Psoas muscle (tissue), 8 donors: Measurements from ENCODE around the gene KIN. TPM values are rescaled to one million over a fixed set of nuclear protein-coding genes. Genes with fewer than 3 reads are reported as not detected.
"Not testable (repeated sequence)": the region's sequence is repeated elsewhere in the genome, so short reads cannot be mapped to it uniquely, and the experiment has no call there.

Experiments used
- ATAC-seq, 4 donors: fragments of 200-7000 bp; cut with Tn5 transposase; one replicate each; pipeline ENCODE4 v1.9.1; 2020; ENCODE audit warnings: moderate library complexity in 3 of 4, mild to moderate bottlenecking in 2 of 4
- DNase-seq, 2 donors: peaks; one replicate each; pipeline ENCODE4 v3.0.0-alpha.2; 2020
- H3K27ac ChIP-seq: fragments of 200-600 bp; one replicate; pipeline ENCODE4 v1.8.0; 2022
- H3K27me3 ChIP-seq, 3 donors: fragments of 200-600 bp in 1 of 3; one replicate each; pipeline versions ENCODE4 v1.6.1 to v1.8.0; 2013 to 2022; ENCODE audit warnings: low read length in 2 of 3, mild to moderate bottlenecking in 2 of 3, moderate library complexity in 1 of 3; ENCODE audit not compliant: insufficient read depth in 3 of 3
- H3K36me3 ChIP-seq, 2 donors: fragments of 200-600 bp in 1 of 2; one replicate each; pipeline versions ENCODE4 v1.6.1 to v1.8.0; 2013 to 2022; ENCODE audit warnings: low read depth in 1 of 2, mild to moderate bottlenecking in 1 of 2, moderate library complexity in 1 of 2; ENCODE audit not compliant: insufficient read depth in 1 of 2
- H3K4me1 ChIP-seq: fragments of 200-600 bp; one replicate; pipeline ENCODE4 v1.8.0; 2022
- H3K4me3 ChIP-seq: fragments of 200-600 bp; one replicate; pipeline ENCODE4 v1.8.0; 2022; ENCODE audit warnings: mild to moderate bottlenecking
- H3K9me3 ChIP-seq: fragments of 200-600 bp; one replicate; pipeline ENCODE4 v1.8.0; 2022
- WGBS, 3 donors: extraction: QIAGEN DNeasy Blood & Tissue Kit; methylation state at CpG; one replicate each; pipeline versions ENCODE4 v1.1.6 to v1.1.7; 2013; 5-methylcytosine and 5-hydroxymethylcytosine counted together
- intact Hi-C, 2 donors: fragments of 100-400 bp; cut with DNase I; formaldehyde crosslinking; loops; one replicate each; pipeline versions ENCODE4 v1.11.0 to v1.14.2; 2022
- polyA plus RNA-seq, 3 donors: library from polyadenylated mRNA; stranded (reverse); fragments of 200-250 nt; gene quantifications; one replicate each; pipeline ENCODE4 v1.2.3, GENCODE V29; 2013
- total RNA-seq, 4 donors: library from RNA; stranded (reverse); fragmentation: NEBNext Ultra II Directional in 2 of 4; extraction: Animal tissue kit (Norgen Biotek cat#: 25700) in 2 of 4; gene quantifications; one replicate each; pipeline versions ENCODE4 v1.2.1 to v1.2.4, GENCODE V29; 2021 to 2023
- TF ChIP-seq, protein P1 (sequence below): fragments of 200-600 bp; IDR thresholded peaks from one replicate; pipeline ENCODE4 v1.8.0; 2022; ENCODE audit warnings: antibody characterized with exemption
- donor health status: healthy with polysubstance abuse.
- donor health status: DM: no; HTN: no; CAD: no; lungs with moderate emphysema.
- donor health status: Bipolar disorder and iron deficiency.
- donor health status: healthy.
- donor health status: DM: yes; HTN: yes; CAD: no.
- donor health status: DM: no; HTN: no; CAD: no.
- donor health status: DM: no; HTN: no; CAD: no.
- donor health status: DM: yes; HTN: yes; CAD: no.

Gene KIN
- total and polyA plus RNA-seq, 7 donors, result 5.5 to 11.1 (median 7.1) TPM

DNA sequence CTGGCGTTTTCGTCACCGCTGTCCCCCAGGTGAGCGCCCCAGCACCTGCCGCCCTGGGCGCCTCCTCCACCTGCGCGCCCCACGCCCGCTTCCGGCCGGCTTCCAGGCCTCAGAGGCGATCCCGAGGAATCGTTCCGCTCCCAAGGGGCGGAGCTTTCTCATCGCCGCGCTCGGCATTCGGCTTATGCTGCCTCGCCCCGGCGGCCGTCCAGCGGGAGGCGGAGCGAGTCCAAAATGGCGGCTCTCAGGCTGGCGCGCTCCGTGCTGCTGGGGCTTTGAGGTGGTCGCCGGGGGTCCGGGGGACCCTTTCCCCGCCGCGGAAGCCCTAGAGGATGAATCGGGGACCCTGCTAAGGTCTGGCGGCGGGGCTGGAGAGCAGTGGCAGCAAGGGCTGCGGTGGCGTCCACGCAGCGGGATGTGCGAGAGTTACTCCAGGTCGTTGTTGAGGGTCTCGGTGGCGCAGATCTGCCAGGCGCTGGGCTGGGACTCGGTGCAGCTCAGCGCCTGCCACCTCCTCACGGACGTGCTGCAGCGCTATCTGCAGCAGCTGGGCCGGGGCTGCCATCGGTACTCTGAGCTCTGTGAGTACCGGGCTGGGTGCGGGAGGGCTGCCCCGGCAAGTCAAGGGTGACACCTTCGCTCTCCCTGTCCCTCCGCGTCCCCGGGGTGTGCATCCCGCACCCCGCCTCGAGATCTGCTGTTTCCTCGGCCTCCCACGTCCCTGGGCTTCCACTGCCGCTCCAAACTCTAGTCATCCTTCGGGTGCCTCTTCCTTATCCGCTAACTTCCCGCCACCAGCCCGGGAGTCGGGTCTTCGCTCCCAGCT is 30.7 kb upstream of the KIN start, which contains the start of gene TAF3:
Gene TAF3, plus strand, starts transcription at position 211 of the 826 bp plus-strand sequence. Its CDS starts 205 bp downstream, at position 416.
- no peaks in the 10 kb centered on the region for H3K27me3 ChIP-seq
- H3K4me1 ChIP-seq, result peaks cover 16% of the 10 kb centered on the region
- DNase-seq, result peak; percentile 93 to 96
- peak; percentile 94 to 97 (median 95) for ATAC-seq
- TF ChIP-seq, protein P1, sequence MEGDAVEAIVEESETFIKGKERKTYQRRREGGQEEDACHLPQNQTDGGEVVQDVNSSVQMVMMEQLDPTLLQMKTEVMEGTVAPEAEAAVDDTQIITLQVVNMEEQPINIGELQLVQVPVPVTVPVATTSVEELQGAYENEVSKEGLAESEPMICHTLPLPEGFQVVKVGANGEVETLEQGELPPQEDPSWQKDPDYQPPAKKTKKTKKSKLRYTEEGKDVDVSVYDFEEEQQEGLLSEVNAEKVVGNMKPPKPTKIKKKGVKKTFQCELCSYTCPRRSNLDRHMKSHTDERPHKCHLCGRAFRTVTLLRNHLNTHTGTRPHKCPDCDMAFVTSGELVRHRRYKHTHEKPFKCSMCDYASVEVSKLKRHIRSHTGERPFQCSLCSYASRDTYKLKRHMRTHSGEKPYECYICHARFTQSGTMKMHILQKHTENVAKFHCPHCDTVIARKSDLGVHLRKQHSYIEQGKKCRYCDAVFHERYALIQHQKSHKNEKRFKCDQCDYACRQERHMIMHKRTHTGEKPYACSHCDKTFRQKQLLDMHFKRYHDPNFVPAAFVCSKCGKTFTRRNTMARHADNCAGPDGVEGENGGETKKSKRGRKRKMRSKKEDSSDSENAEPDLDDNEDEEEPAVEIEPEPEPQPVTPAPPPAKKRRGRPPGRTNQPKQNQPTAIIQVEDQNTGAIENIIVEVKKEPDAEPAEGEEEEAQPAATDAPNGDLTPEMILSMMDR, result no peak
- intact Hi-C loops, result loop anchor here (5.0 to 10.0 kb wide), 2 partner anchors 61 to 64 kb away; no protein-coding TSS in a partner anchor
- H3K27ac ChIP-seq, result peak within 1 kb of the TSS; percentile 83
- H3K36me3 ChIP-seq, result peaks cover 0 to 22% of the 10 kb centered on the region in 2 donors
- H3K9me3 ChIP-seq, result no peaks in the 10 kb centered on the region
- 0 to 1% (median 0%) methylated on average over 73 to 77 of the region's 77 CpGs for WGBS, 3 donors
- peak within 1 kb of the TSS; percentile 87 for H3K4me3 ChIP-seq

DNA sequence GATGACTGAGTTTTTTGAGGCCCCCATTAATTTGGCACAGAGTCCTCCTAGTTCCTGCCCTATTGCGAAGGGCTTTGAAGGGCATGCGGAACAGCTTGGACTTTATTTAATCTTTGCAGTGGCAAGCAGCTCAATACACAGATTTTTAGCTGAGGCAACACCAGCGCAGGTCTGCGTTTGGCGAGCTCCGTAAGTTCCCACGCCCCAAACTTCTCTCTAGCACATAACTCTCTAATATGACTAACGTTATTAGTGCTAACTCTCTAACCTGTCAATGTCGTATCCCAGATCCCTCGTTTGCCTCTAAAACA is 30.1 kb upstream of the KIN start:
- DNase-seq, result no peak
- WGBS, 3 donors, result 0 to 2% (median 1%) methylated on average over 10 of the region's 10 CpGs
- Histone ChIP-seq H3K4me1 (peaks cover 16% of the 10 kb centered on the region), H3K9me3 (no peaks in the 10 kb centered on the region), H3K4me3 (peak overlapping the region; percentile 87), H3K36me3 (peaks cover 0 to 19% of the 10 kb centered on the region in 2 donors), H3K27me3 (no peaks in the 10 kb centered on the region), H3K27ac (peak overlapping the region; percentile 83)
- TF ChIP-seq, protein P1, result no peak
- intact Hi-C loops, result loop anchor here (5.0 to 10.0 kb wide), 2 partner anchors 61 to 63 kb away; no protein-coding TSS in a partner anchor
- ATAC-seq, result peak; percentile 1 to 21 (median 4)

DNA sequence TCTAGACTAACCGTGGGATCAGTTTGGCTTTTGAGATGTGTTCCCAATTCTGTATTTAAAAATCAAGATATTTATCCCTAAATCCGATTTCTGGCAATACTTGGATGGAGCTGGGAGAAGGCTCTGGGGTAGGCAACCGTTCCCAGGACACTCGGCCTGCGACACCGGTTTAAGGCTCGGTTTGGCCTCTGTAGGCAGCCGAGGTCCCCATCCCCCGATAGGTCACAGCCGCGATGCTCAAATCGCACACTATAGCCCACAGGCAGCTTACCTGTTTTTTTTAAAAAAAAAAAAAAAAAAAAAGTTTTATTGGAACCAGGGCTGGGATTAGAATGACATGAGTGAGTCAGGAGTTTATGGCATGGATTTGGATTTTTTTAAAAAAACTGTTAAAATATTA is 29.8 kb upstream of the KIN start:
- no peaks in the 10 kb centered on the region for H3K27me3 ChIP-seq
- no peak for ATAC-seq
- DNase-seq, result no peak
- H3K9me3 ChIP-seq, result no peaks in the 10 kb centered on the region
- H3K27ac ChIP-seq, result peak overlapping the region; percentile 83
- TF ChIP-seq, protein P1, result no peak
- H3K4me1 ChIP-seq, result peaks cover 16% of the 10 kb centered on the region
- intact Hi-C loops, result loop anchor here (5.0 to 10.0 kb wide), 2 partner anchors 60 to 63 kb away; no protein-coding TSS in a partner anchor
- H3K4me3 ChIP-seq, result peak overlapping the region; percentile 87
- WGBS, 3 donors, result 11 to 17% (median 16%) methylated on average over 12 of the region's 12 CpGs
- peaks cover 0 to 16% of the 10 kb centered on the region in 2 donors for H3K36me3 ChIP-seq

DNA sequence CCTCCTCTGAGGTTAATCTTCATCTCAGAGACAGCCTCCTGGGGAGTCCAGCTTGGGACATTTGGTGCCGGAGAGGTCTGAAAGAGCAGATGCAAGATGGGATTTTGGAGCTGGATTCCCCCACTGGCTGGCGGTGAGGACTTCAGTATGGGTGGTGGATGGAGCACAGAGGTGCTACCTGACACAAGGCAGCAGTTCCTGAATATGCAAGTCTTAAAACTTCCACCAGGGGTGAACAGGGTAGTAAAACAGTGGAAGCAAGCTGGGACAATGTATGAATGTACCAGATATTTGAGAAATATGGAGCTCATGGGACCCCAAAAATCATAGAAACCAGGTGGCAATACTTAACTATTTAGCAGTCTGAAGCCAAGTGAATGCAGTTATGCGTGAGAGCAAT is 25.7 kb upstream of the KIN start:
- Histone ChIP-seq H3K27ac (no peak overlapping the region), H3K27me3 (no peaks in the 10 kb centered on the region), H3K4me3 (no peak overlapping the region), H3K36me3 (peaks cover 0 to 11% of the 10 kb centered on the region in 2 donors), H3K9me3 (no peaks in the 10 kb centered on the region), H3K4me1 (peaks cover 4% of the 10 kb centered on the region)
- no peak for ATAC-seq
- DNase-seq, result no peak
- 68 to 83% (median 76%) methylated on average over 3 of the region's 3 CpGs for WGBS, 3 donors
- TF ChIP-seq, protein P1, result no peak
- intact Hi-C loops, result loop anchor here in 1 of 2 donors (10.0 kb wide), 1 partner anchor 59 kb away; no protein-coding TSS in a partner anchor

DNA sequence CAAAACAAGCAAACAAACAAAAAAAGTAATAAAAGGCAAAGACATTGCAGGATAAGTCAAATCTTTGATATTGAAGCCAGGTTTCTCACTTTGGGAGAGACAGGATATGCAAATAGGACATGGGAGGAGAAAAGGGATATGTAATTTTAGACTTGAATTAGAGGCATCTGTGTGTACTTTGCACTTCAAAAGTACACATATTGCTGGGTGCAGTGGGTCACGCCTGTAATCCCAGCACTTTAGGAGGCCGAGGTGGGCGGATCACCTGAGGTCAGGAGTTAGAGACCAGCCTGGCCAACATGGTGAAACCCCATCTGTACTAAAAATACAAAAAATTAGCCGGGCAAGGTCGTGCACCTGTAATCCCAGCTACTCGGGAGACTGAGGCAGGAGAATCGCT is 23.9 kb upstream of the KIN start:
- H3K4me1 ChIP-seq, H3K4me3 ChIP-seq, H3K9me3 ChIP-seq, H3K27me3 ChIP-seq, H3K27ac ChIP-seq, ATAC-seq, DNase-seq: not testable (repeated sequence)
- intact Hi-C loops, result loop anchor here in 1 of 2 donors (10.0 kb wide), 1 partner anchor 57 kb away; no protein-coding TSS in a partner anchor
- WGBS, 3 donors, result 65 to 72% (median 68%) methylated on average over 7 of the region's 7 CpGs
- H3K36me3 ChIP-seq, result peaks cover 5 to 29% of the 10 kb centered on the region in 2 donors
